ENCODE data around the gene PFDN2. TPM values are rescaled to one million over a fixed set of nuclear protein-coding genes. Genes with fewer than 3 reads are reported as not detected.

Gene PFDN2
- total RNA-seq, 2 experiments from 2014 or later = 52.7 to 95.3 TPM

- Histone ChIP-seq H3K27ac (ENCODE audit: low read depth, low read length, poor library complexity, severe bottlenecking) (no peak overlapping the region), H3K9me2 (ENCODE audit: insufficient read depth, low read length) (no peaks in the 10 kb centered on the region), H3K4me1 (ENCODE audit: insufficient read depth, low read length, poor library complexity, severe bottlenecking) (peaks cover 3% of the 10 kb centered on the region), H3K4me3 (ENCODE audit: low read depth, low read length, poor library complexity, severe bottlenecking) (no peak overlapping the region), H3K9me3 (ENCODE audit: low read length) (no peaks in the 10 kb centered on the region), H3K79me2 (ENCODE audit: insufficient read depth, low read depth, low read length) (no peaks in the 10 kb centered on the region), H3K36me3 (ENCODE audit: insufficient read depth, low read length) (no peaks in the 10 kb centered on the region), H3K4me2 (ENCODE audit: low read length) (no peak overlapping the region), H4K20me1 (ENCODE audit: insufficient read depth, low read length) (no peaks in the 10 kb centered on the region), H2AFZ (ENCODE audit: low read length) (no peak overlapping the region)
- no peak for DNase-seq (ENCODE audit: low spot score)
- ChIA-PET POLR2A (no interaction called here), CTCF (ENCODE audit: unreplicated experiment) (no interaction called here)
- intact Hi-C loops (cut with micrococcal nuclease; ENCODE audit: unreplicated experiment) = loop anchor here (10.0 kb wide), 1 partner anchor 256 kb away; no protein-coding TSS in a partner anchor
- TF ChIP-seq CTCF (conservative IDR thresholded peaks at IDR 0.05; ENCODE audit: low read length) (no peak), EZH2phosphoT487 (IDR thresholded peaks at IDR 0.05; ENCODE audit: borderline replicate concordance, low read depth, low read length) (no peak)
- no TSS peak for BruUV-seq (replicated peaks)
Observed at GRCh38 chr1:161091093-161091492, 26.7 kb downstream of the PFDN2 start.

GRCh38 chr1:161090617-161091016 is 27.2 kb downstream of the PFDN2 start:
- TF ChIP-seq CTCF (conservative IDR thresholded peaks at IDR 0.05; ENCODE audit: low read length) (no peak), EZH2phosphoT487 (IDR thresholded peaks at IDR 0.05; ENCODE audit: borderline replicate concordance, low read depth, low read length) (no peak)
- DNase-seq (ENCODE audit: low spot score) = no peak
- H4K20me1 ChIP-seq (ENCODE audit: insufficient read depth, low read length) = no peaks in the 10 kb centered on the region
- no peaks in the 10 kb centered on the region for H3K36me3 ChIP-seq (ENCODE audit: insufficient read depth, low read length)
- no peak overlapping the region for H2AFZ ChIP-seq (ENCODE audit: low read length)
- no peaks in the 10 kb centered on the region for H3K4me1 ChIP-seq (ENCODE audit: insufficient read depth, low read length, poor library complexity, severe bottlenecking)
- H3K4me3 ChIP-seq (ENCODE audit: low read depth, low read length, poor library complexity, severe bottlenecking) = no peak overlapping the region
- H3K9me2 ChIP-seq (ENCODE audit: insufficient read depth, low read length) = no peaks in the 10 kb centered on the region
- no TSS peak for BruUV-seq (replicated peaks)
- no peaks in the 10 kb centered on the region for H3K9me3 ChIP-seq (ENCODE audit: low read length)
- H3K79me2 ChIP-seq (ENCODE audit: insufficient read depth, low read depth, low read length) = no peaks in the 10 kb centered on the region
- ChIA-PET POLR2A (no interaction called here), CTCF (ENCODE audit: unreplicated experiment) (no interaction called here)
- intact Hi-C loops (cut with micrococcal nuclease; ENCODE audit: unreplicated experiment) = loop anchor here (10.0 kb wide), 1 partner anchor 256 kb away; no protein-coding TSS in a partner anchor
- no peak overlapping the region for H3K27ac ChIP-seq (ENCODE audit: low read depth, low read length, poor library complexity, severe bottlenecking)
- no peak overlapping the region for H3K4me2 ChIP-seq (ENCODE audit: low read length)

GRCh38 chr1:161089938-161090337 is 27.9 kb downstream of the PFDN2 start:
- no peaks in the 10 kb centered on the region for H3K9me2 ChIP-seq (ENCODE audit: insufficient read depth, low read length)
- no peaks in the 10 kb centered on the region for H3K36me3 ChIP-seq (ENCODE audit: insufficient read depth, low read length)
- TF ChIP-seq EZH2phosphoT487 (IDR thresholded peaks at IDR 0.05; ENCODE audit: borderline replicate concordance, low read depth, low read length) (no peak), CTCF (conservative IDR thresholded peaks at IDR 0.05; ENCODE audit: low read length) (no peak)
- no peak overlapping the region for H3K4me2 ChIP-seq (ENCODE audit: low read length)
- BruUV-seq (replicated peaks) = no TSS peak
- intact Hi-C loops (cut with micrococcal nuclease; ENCODE audit: unreplicated experiment) = loop anchor here (10.0 kb wide), 1 partner anchor 255 kb away; no protein-coding TSS in a partner anchor
- H3K79me2 ChIP-seq (ENCODE audit: insufficient read depth, low read depth, low read length) = no peaks in the 10 kb centered on the region
- H4K20me1 ChIP-seq (ENCODE audit: insufficient read depth, low read length) = no peaks in the 10 kb centered on the region
- H2AFZ ChIP-seq (ENCODE audit: low read length) = no peak overlapping the region
- DNase-seq (ENCODE audit: low spot score) = no peak
- POLR2A ChIA-PET = no interaction called here
- H3K4me1 ChIP-seq (ENCODE audit: insufficient read depth, low read length, poor library complexity, severe bottlenecking) = no peaks in the 10 kb centered on the region
- no peaks in the 10 kb centered on the region for H3K9me3 ChIP-seq (ENCODE audit: low read length)
- CTCF ChIA-PET (ENCODE audit: unreplicated experiment) = no interaction called here
- no peak overlapping the region for H3K4me3 ChIP-seq (ENCODE audit: low read depth, low read length, poor library complexity, severe bottlenecking)
- H3K27ac ChIP-seq (ENCODE audit: low read depth, low read length, poor library complexity, severe bottlenecking) = no peak overlapping the region

Data from OCI-LY7 (cell line).